GM03348 (cell line): ENCODE results near the gene B4GALNT1.
"Not testable (repeated sequence)": the region's sequence is repeated elsewhere in the genome, so short reads cannot be mapped to it uniquely, and the experiment has no call there.

Source experiments
- DNase-seq: peaks from one replicate; pipeline ENCODE4 v3.0.0; 2012; ENCODE audit warnings: low spot score

Gene B4GALNT1

GRCh38 chr12:57620936-57621496 lies 12.0 kb downstream of the B4GALNT1 start:
- no peak for DNase-seq

- no peak for DNase-seq
These were observed 12.6 kb downstream of the B4GALNT1 start for GRCh38 chr12:57620245-57620935.

GRCh38 chr12:57619434-57620244 lies 13.4 kb downstream of the B4GALNT1 start:
- DNase-seq: no peak

GRCh38 chr12:57618966-57619433 lies 14.0 kb downstream of the B4GALNT1 start:
- no peak for DNase-seq

- DNase-seq: not testable (repeated sequence)
These were observed 14.6 kb downstream of the B4GALNT1 start for GRCh38 chr12:57618431-57618830.

GRCh38 chr12:57617942-57618341 lies 15.1 kb downstream of the B4GALNT1 start:
- DNase-seq: no peak

GRCh38 chr12:57616383-57617101 lies 16.5 kb downstream of the B4GALNT1 start:
- DNase-seq: peak; percentile 67

- no peak for DNase-seq
These were observed 17.4 kb downstream of the B4GALNT1 start for GRCh38 chr12:57615637-57616036.

- DNase-seq: no peak
These were observed 18.0 kb downstream of the B4GALNT1 start for GRCh38 chr12:57614948-57615500.

- peak; percentile 57 for DNase-seq
These were observed 18.6 kb downstream of the B4GALNT1 start for GRCh38 chr12:57614178-57614947.

GRCh38 chr12:57613427-57614109 lies 19.4 kb downstream of the B4GALNT1 start:
- DNase-seq: no peak

GRCh38 chr12:57612711-57613426 lies 20.1 kb downstream of the B4GALNT1 start:
- DNase-seq: no peak

GRCh38 chr12:57611827-57612710 lies 20.9 kb downstream of the B4GALNT1 start:
- DNase-seq: no peak

- DNase-seq: peak; percentile 95
These were observed 21.7 kb downstream of the B4GALNT1 start, which contains the start of gene ARHGEF25 for GRCh38 chr12:57611108-57611826. ARHGEF25 (plus strand) TSS chr12:57611435; CDS start chr12:57611895, 460 bp downstream.

GRCh38 chr12:57610554-57611107 lies 22.4 kb downstream of the B4GALNT1 start:
- DNase-seq: no peak

GRCh38 chr12:57609781-57610553 lies 23.0 kb downstream of the B4GALNT1 start:
- no peak for DNase-seq
